Keratinocyte (primary cell): ENCODE data around the gene ERICH6. TPM values are rescaled to one million over a fixed set of nuclear protein-coding genes. Genes with fewer than 3 reads are reported as not detected.

ENCODE experiments used
- DNase-seq: peaks from one replicate; pipeline ENCODE4 v3.0.0-alpha.2; 2011; ENCODE audit warnings: low read depth, missing footprints, low spot score
- FAIRE-seq: peaks from 2 replicates; lab custom pipeline; 2011; peaks lifted over from hg19 to GRCh38; lab: Jason Lieb, UNC
- H2AFZ ChIP-seq: 2 replicates; pipeline ENCODE4 v1.6.0; 2012; ENCODE audit warnings: low read length, control low read depth, inconsistent platforms; ENCODE audit not compliant: control insufficient read depth
- H3K27ac ChIP-seq: 2 replicates; pipeline ENCODE4 v1.5.1; 2011; ENCODE audit warnings: low read length; ENCODE audit not compliant: control insufficient read depth, insufficient read depth
- H3K27me3 ChIP-seq: 3 replicates; pipeline ENCODE4 v1.6.0; 2011; ENCODE audit warnings: low read length; ENCODE audit not compliant: control insufficient read depth, insufficient read depth; ENCODE audit errors: extremely low read depth
- H3K36me3 ChIP-seq, 2 experiments: 2 replicates in 1 of 2; 3 replicates in 1 of 2; pipeline ENCODE4 v1.5.1; 2011; ENCODE audit warnings: low read length in 2 of 2, mild to moderate bottlenecking in 1 of 2; ENCODE audit not compliant: control insufficient read depth in 2 of 2, insufficient read depth in 2 of 2; ENCODE audit errors: extremely low read depth in 1 of 2
- H3K4me1 ChIP-seq: 3 replicates; pipeline ENCODE4 v1.5.1; 2011; ENCODE audit warnings: low read length; ENCODE audit not compliant: control insufficient read depth, insufficient read depth; ENCODE audit errors: extremely low read depth
- H3K4me2 ChIP-seq: 3 replicates; pipeline ENCODE4 v1.6.0; 2011; ENCODE audit warnings: low read depth, low read length; ENCODE audit not compliant: control insufficient read depth, insufficient read depth; ENCODE audit errors: extremely low read depth
- H3K4me3 ChIP-seq, 3 experiments: fragments of 200-600 bp in 1 of 3; sonication (generic) in 1 of 3; 2 replicates in 2 of 3; 3 replicates in 1 of 3; pipeline ENCODE4 v1.5.1; 2011 to 2016; ENCODE audit warnings: low read length in 3 of 3, mild to moderate bottlenecking in 3 of 3, control low read depth in 2 of 3, inconsistent platforms in 1 of 3, low read depth in 1 of 3, mixed read lengths in 1 of 3, mixed run types in 1 of 3, moderate library complexity in 1 of 3; ENCODE audit not compliant: control insufficient read depth in 2 of 3, insufficient read depth in 2 of 3; ENCODE audit errors: extremely low read depth in 1 of 3
- H3K79me2 ChIP-seq: 2 replicates; pipeline ENCODE4 v1.6.0; 2012; ENCODE audit warnings: low read length; ENCODE audit not compliant: control insufficient read depth, insufficient read depth
- H3K9ac ChIP-seq: 3 replicates; pipeline ENCODE4 v1.6.0; 2011; ENCODE audit warnings: low read length; ENCODE audit not compliant: control insufficient read depth, insufficient read depth; ENCODE audit errors: extremely low read depth
- H3K9me1 ChIP-seq: 3 replicates; pipeline ENCODE4 v1.6.0; 2011; ENCODE audit warnings: low read length; ENCODE audit not compliant: control insufficient read depth, insufficient read depth; ENCODE audit errors: extremely low read depth
- H3K9me3 ChIP-seq: 2 replicates; pipeline ENCODE4 v1.5.1; 2012; ENCODE audit warnings: low read depth, low read length; ENCODE audit not compliant: control insufficient read depth
- H4K20me1 ChIP-seq: 3 replicates; pipeline ENCODE4 v1.6.0; 2011; ENCODE audit warnings: low read length; ENCODE audit not compliant: control insufficient read depth, insufficient read depth; ENCODE audit errors: extremely low read depth
- EZH2 ChIP-seq: IDR thresholded peaks from one replicate; pipeline ENCODE4 v1.6.1; 2012; ENCODE audit warnings: inconsistent platforms, mild to moderate bottlenecking, low read length, moderate library complexity
- dilution Hi-C: fragments of 300-500 bp; cut with MboI; formaldehyde crosslinking; loops from one replicate; pipeline ENCODE4 v1.7.0; 2020; ENCODE audit warnings: low sequenced_read_pairs; ENCODE audit not compliant: extremely low pct_ligation_motif_present
- polyA plus RNA-seq, 5 experiments: library from polyadenylated mRNA; depleted of rRNA in 3 of 5; stranded (reverse) in 3 of 5; stranded (forward) in 1 of 5; unstranded in 1 of 5; fragments of >200 nt; gene quantifications; 1 replicate in 1 of 5; 2 replicates in 3 of 5; 3 replicates in 1 of 5; pipeline versions ENCODE4 v1.2.1 to v1.2.3, GENCODE V29; 2011 to 2012; ENCODE audit warnings: missing spikeins in 2 of 5, low read depth in 1 of 5, low replicate concordance in 1 of 5
- TF ChIP-seq, protein P1 (sequence below), 3 experiments: IDR thresholded peaks in 1 of 3; conservative IDR thresholded peaks in 1 of 3; optimal IDR thresholded peaks in 1 of 3; 2 replicates in 2 of 3; 3 replicates in 1 of 3; pipeline versions ENCODE3 to v1.5.1; 2011; ENCODE audit warnings: low read length in 3 of 3, mild to moderate bottlenecking in 3 of 3, moderate library complexity in 2 of 3, control low read depth in 1 of 3, inconsistent platforms in 1 of 3; ENCODE audit not compliant: insufficient read depth in 2 of 3; ENCODE audit errors: extremely low read depth in 1 of 3

Gene ERICH6
- polyA plus RNA-seq, 1 donor (not counting 4 experiments of a cell fraction or from before 2014, with no cell fraction given): 0.03 TPM

DNA sequence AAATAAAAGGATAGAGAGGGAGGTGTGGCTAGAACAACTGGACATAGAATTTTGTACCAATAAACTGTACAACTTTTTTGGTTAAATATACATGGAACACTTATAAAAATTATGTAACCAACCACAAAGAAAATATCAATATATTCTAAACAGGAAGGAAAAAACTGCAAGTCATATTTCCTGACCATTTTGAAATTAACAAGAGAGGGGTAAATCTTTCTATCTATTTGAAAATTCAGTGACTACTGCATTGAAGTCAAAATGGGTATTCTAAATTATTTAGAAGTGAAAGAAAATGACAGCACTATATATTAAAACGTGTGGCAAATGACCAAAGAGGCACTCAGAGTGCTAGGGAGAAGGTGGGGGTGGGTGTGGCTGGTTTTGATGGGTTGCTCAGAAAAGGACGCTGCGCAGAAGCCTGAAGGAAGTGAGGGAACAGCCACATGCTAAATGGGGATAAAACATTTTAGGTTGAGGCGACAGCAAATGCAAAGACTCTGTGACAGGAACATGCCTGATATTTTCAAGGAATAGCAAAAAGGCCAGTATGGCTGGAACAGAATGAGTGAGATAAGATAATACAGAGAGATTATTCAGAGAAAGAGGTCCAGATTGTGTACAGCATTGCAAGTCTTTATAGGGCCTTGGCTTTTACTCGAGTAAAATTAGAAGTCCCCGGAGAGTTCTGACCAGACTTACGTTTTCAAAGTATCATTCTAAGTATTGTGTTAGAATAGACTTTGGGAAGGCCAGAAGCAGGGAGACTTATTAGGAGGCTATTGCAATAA lies 41.1 kb downstream of the ERICH6 start:
- H3K4me3 ChIP-seq: no peak overlapping the region
- no peak for DNase-seq
- no peak for FAIRE-seq
- no peaks in the 10 kb centered on the region for H3K36me3 ChIP-seq
- no peaks in the 10 kb centered on the region for H4K20me1 ChIP-seq
- no peaks in the 10 kb centered on the region for H3K4me1 ChIP-seq
- no peak for TF ChIP-seq EZH2
- TF ChIP-seq, protein P1, sequence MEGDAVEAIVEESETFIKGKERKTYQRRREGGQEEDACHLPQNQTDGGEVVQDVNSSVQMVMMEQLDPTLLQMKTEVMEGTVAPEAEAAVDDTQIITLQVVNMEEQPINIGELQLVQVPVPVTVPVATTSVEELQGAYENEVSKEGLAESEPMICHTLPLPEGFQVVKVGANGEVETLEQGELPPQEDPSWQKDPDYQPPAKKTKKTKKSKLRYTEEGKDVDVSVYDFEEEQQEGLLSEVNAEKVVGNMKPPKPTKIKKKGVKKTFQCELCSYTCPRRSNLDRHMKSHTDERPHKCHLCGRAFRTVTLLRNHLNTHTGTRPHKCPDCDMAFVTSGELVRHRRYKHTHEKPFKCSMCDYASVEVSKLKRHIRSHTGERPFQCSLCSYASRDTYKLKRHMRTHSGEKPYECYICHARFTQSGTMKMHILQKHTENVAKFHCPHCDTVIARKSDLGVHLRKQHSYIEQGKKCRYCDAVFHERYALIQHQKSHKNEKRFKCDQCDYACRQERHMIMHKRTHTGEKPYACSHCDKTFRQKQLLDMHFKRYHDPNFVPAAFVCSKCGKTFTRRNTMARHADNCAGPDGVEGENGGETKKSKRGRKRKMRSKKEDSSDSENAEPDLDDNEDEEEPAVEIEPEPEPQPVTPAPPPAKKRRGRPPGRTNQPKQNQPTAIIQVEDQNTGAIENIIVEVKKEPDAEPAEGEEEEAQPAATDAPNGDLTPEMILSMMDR (optimal IDR thresholded peaks at IDR 0.05 in 1 of 3, IDR thresholded peaks at IDR 0.05 in 1 of 3, conservative IDR thresholded peaks at IDR 0.05 in 1 of 3; ENCODE audit: extremely low read depth in 1 of 3, insufficient read depth in 2 of 3, low read length in 3 of 3): no peak
- dilution Hi-C loops: no loop called here
- no peaks in the 10 kb centered on the region for H3K27me3 ChIP-seq
- no peaks in the 10 kb centered on the region for H3K79me2 ChIP-seq
- H3K9me1 ChIP-seq: no peaks in the 10 kb centered on the region
- no peaks in the 10 kb centered on the region for H3K9me3 ChIP-seq
- no peak overlapping the region for H3K4me2 ChIP-seq
- no peak overlapping the region for H2AFZ ChIP-seq
- H3K27ac ChIP-seq: no peak overlapping the region
- no peak overlapping the region for H3K9ac ChIP-seq

DNA sequence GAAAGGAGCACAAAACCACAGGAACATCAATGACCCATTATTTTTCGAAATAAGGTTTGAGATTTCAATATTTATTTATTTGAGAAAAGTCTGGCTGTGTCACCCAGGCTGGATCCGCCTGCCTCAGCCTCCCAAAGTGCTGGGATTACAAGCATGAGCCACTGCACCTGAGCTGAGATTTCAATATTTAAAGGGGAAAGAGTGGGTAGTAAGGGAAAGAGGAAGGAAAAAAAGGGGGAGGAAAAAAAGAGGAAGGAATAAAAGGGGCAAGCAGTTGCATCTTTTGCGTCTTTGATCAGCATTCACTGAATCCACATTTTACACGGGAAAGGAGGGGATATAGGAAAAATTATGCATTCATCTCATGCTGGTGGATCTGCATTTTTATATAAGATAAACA lies 47.4 kb downstream of the ERICH6 start:
- FAIRE-seq: no peak
- Histone ChIP-seq H2AFZ (no peak overlapping the region), H3K27ac (no peak overlapping the region), H3K36me3 (no peaks in the 10 kb centered on the region), H3K9me1 (no peaks in the 10 kb centered on the region), H3K79me2 (no peaks in the 10 kb centered on the region), H3K9me3 (no peaks in the 10 kb centered on the region), H3K27me3 (peaks cover 5% of the 10 kb centered on the region), H3K4me2 (no peak overlapping the region), H3K4me1 (no peaks in the 10 kb centered on the region), H3K4me3 (no peak overlapping the region), H3K9ac (no peak overlapping the region), H4K20me1 (no peaks in the 10 kb centered on the region)
- no peak for TF ChIP-seq EZH2
- TF ChIP-seq, protein P1 (optimal IDR thresholded peaks at IDR 0.05 in 1 of 3, IDR thresholded peaks at IDR 0.05 in 1 of 3, conservative IDR thresholded peaks at IDR 0.05 in 1 of 3; ENCODE audit: extremely low read depth in 1 of 3, insufficient read depth in 2 of 3, low read length in 3 of 3): no peak
- DNase-seq: no peak
- dilution Hi-C loops: no loop called here
